Stimulated activated CD8-positive, alpha-beta memory T cell treated with anti-CD3 and anti-CD28 coated beads, Interleukin-4, amount 100 ng/mL, for 4 hours (primary cell): ENCODE data around the gene CTPS1.
A peak's percentile ranks its signal among the peaks of the same experiment; 100 is the strongest.

Experiments used
- DNase-seq, 2 donors: peaks; one replicate each; pipeline ENCODE4 v3.0.0-alpha.2; 2020; ENCODE audit warnings: low read depth in 2 of 2, low spot score in 1 of 2

CTPS1 gene

DNA sequence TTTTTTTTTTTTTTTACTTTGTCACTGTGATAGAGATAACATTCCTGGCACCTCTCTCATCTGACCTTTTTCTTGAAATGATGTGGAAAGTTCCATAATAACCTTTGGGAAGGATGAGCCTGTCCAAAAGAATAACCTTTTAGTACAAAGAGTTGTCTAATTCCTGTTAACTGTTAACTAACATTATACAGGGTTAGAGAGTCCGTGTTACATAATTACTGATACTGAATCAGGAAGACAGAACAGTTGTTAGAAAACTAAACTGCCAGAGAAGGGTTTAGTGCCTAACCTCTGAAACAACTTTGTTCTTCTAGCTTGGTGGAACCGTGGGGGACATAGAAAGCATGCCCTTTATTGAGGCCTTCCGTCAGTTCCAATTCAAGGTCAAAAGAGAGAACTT is 8.8 kb downstream of the CTPS1 start:
- DNase-seq = no peak

DNA sequence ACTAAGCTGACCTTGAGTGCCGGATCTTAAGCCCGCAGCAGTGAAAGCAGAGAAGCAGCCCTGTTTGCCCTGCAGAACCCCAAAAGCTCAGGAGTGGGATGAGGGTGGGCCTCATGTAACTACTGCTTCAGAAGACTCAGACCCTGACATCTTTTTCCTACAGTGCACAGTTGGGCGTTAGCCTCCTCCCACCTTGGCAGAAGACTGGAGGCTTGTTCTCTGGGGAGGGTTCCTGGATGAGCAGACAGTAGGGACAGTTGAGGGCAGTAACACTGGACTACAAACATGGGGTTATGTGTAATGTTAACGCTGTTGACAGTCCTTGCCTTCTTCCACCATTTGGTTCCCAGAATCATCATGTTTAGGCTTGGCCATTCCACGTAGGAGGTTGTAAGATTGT is 9.6 kb downstream of the CTPS1 start:
- DNase-seq = no peak

DNA sequence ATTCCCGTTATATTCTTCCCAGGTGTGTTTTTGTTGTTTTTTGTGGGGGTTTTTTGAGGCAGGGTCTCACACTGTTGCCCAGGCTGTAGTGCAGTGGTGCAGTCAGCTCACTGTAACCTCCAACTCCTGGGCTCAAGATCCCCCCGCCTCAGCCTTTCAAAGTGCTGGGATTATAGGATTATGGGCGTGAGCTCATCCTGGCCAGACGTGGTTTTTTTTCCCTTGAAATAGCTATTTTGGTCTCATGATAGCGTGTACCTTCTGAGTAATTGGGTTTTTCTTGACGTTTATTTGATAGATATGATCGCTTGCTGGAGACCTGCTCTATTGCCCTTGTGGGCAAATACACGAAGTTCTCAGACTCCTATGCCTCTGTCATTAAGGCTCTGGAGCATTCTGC is 17.6 kb downstream of the CTPS1 start:
- no peak for DNase-seq

DNA sequence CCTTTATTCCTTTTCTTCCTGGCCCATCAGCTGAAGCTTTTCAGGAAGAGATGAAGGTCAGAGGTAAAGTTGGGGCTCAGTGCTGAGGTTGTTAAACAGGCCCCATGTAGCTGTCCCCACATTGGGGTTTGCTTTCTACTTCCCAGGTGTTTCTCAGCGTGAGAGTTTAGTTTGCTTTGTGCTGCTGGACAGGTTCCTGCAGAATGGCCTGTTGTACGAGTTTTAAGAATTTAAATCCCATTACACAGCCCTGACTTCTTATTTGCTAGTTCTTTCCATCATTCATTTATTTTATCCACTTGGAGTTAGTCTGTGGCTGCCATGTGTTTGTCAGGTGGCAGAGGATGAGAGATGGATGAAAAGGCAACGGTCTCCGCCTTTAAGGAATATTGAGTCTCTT is 19.2 kb downstream of the CTPS1 start:
- no peak for DNase-seq

GRCh38 chr1:41003127-41003639 is 23.7 kb downstream of the CTPS1 start:
- no peak for DNase-seq

- DNase-seq = peak; percentile 68 to 72
Observed at GRCh38 chr1:41003640-41004220, 24.2 kb downstream of the CTPS1 start.

DNA sequence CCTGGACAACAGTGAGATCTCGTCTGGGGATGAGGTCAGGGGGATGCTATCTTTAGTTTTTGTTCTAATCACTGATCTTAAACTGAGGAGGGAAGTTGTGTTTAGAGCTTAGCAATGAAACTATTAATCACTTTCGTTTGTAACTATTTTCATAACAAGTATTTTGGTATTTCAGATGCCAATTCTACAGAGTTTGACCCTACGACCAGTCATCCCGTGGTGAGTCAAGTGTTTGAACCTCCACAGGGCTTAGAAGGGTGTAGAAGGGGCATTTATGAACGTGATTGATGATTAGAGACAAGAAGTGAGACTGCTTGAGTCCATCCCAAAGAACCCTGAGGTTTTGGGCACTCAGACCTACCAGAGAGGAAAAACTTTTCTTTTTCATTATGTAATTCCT is 26.4 kb downstream of the CTPS1 start:
- DNase-seq = no peak

GRCh38 chr1:41006942-41007865 is 27.7 kb downstream of the CTPS1 start:
- DNase-seq = no peak

GRCh38 chr1:41009466-41009865 is 30.0 kb downstream of the CTPS1 start:
- DNase-seq = no peak

- DNase-seq = no peak
Observed at GRCh38 chr1:41010345-41010744, 30.8 kb downstream of the CTPS1 start.

DNA sequence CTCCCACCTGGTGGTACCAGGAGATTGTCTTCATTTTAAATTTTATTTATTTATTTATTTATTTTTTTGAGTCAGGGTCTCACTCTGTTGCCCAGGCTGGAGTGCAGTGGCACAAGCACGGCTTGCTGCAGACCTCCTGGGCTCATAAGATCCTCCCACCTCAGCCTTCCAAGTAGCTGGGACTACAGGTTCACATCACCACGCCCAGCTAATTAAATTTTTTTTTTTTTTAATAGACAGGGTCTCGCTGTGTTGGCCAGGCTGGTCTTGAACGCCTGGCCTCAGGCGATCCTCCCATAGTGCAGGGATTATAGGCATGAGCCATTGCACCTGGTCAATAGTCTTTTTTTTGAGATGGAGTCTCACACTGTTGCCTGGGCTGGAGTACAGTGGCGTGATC is 33.5 kb downstream of the CTPS1 start:
- no peak for DNase-seq

DNA sequence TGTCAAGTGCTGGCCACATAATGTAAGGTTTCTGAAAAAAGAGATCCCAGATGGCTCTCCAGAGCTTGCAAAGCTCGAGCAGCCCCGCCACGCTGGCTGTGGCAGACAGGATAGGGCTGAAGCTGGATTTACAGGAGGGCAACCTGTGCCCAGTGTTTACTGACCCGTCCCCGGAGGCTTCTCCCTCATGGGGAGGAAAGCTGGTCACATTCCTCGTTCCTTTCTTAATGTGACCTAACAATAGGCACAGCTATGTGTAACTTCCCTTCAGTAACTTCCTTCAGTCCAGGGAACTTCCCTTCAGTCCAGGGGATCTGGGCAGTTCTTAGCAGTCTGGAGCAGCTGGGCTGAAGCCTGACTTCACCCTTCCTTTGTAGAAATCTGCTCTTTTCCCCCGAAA is 34.3 kb downstream of the CTPS1 start:
- no peak for DNase-seq

- DNase-seq = no peak
Observed at GRCh38 chr1:41014871-41015270, 35.4 kb downstream of the CTPS1 start.

- DNase-seq = no peak
Observed at GRCh38 chr1:41015281-41015896, 35.9 kb downstream of the CTPS1 start.

GRCh38 chr1:41015897-41016470 is 36.5 kb downstream of the CTPS1 start:
- no peak for DNase-seq

DNA sequence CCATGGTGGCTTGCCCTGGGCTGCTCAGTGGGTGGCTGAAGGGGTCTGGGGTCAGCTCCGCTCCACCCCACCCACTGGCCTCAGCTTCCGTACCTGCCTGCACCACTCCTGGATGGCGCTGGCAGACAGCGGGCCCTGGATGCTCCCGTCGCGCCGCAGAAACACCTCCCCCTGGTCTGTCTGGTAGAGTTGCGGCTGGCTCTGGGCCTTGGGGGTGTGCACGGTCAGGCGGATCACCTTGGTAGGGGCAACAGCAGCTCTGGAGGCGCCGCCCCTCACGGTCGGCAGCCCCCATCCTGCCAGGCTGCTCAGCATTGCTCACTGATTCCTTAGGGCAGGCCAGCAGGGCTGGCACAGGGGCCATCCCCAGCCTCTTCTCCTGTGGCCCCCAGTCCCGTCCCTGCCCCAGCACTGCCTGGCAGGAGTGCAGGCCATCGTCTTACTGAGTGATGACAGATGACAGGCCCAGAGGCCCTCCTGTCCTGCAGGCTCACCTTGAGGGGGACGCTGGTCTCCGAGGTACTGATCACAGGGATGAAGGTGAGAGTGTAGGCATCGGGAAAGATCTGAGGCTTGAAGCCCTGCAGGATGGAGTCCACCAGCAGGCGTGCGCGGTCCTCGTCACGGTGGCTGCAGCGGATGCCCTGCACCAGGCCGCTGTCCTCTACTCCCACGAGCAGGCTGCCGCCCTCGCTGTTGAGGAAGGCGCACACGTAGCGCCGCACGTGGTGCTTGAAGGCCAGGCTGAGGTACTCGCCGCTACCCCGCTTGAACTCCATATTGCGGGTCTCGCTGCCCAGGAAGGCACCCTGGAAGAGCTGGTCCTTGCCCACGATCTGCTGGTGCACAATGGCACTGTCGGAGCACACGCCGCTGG is 37.9 kb downstream of the CTPS1 start:
- DNase-seq = no peak

GRCh38 chr1:41018018-41018410 is 38.5 kb downstream of the CTPS1 start:
- no peak for DNase-seq

DNA sequence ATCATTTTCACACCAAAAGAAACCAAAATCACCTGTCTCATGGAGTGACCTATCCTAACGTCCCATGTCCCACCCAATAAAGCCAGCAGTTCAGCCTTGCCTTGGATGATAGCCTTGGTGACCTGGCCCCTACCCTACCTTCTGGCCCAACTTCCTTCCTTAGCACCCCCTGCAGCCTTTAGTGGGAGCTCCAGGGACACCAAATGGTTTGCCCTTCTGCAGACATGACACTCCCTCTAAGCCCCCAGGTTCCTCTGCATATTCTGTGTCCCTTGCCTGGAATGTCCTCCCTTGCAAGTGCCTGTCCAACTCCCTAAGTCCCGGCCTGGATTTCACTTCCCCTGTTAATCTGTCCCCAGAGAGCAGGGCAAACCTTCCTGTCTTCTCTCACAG is 39.9 kb downstream of the CTPS1 start:
- DNase-seq = no peak

DNA sequence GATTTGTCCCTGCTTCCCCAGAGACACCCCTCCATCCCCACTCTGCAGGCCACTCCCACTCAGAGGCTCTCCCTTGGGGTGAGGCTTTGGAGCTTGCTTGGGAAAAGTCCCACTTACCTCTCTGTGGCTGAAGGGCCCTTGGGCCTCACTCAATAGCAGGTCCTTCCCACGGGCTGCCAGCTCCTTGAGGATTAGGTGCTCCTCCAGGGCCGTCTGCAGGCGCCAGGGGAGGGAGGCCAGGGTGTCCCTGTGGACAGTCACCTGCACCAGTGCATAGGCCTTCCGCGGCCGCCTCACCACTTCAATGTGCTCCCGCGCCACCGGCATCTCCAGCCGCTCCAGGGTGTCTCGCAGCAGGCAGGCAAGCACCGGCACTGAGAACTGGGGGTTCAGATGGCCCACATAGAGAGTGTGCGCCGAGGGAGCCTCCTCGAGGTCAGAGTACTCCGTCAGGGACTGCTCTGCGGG is 40.6 kb downstream of the CTPS1 start:
- DNase-seq = no peak

GRCh38 chr1:41020654-41021053 is 41.2 kb downstream of the CTPS1 start:
- no peak for DNase-seq
